A549 (cell line): Measurements from ENCODE around the gene ABHD8. TPM values are rescaled to one million over a fixed set of nuclear protein-coding genes. Genes with fewer than 3 reads are reported as not detected.

Experiments used
- ATAC-seq, 2 experiments: fragments of 200-7000 bp in 1 of 2; fragments of >200 bp in 1 of 2; cut with Nextera tagmentation in 1 of 2; cut with Tn5 transposase in 1 of 2; 3 replicates each; pipeline versions ENCODE4 v1.8.0 to v1.9.1; 2018 to 2020; ENCODE audit warnings: mild to moderate bottlenecking in 1 of 2, moderate library complexity in 1 of 2
- CTCF ChIA-PET: fragments of 300-600 bp; sonication (Branson Sonifier 250); formaldehyde crosslinking; extraction: SDS; loops from one replicate; lab custom pipeline; 2021; ENCODE audit warnings: antibody characterized with exemption, inconsistent platforms; lab: Yijun Ruan, JAX
- POLR2A ChIA-PET: fragments of 350-600 bp; formaldehyde crosslinking; extraction: SDS; loops from one replicate; lab custom pipeline; 2021; ENCODE audit warnings: antibody characterized with exemption, inconsistent platforms; lab: Yijun Ruan, JAX
- DNase-seq, 2 experiments: peaks; one replicate each; pipeline versions ENCODE4 v3.0.0 to v3.0.0-alpha.2; 2011 to 2016; ENCODE audit warnings: low read depth in 1 of 2, low spot score in 1 of 2
- FAIRE-seq: peaks from 2 replicates; lab custom pipeline; 2011; peaks lifted over from hg19 to GRCh38; lab: Jason Lieb, UNC
- H3K27ac ChIP-seq, 2 experiments: fragments of >200 bp; sonication (Bioruptor Twin); formaldehyde crosslinking; 3 replicates each; pipeline ENCODE4 v1.5.1; 2016 to 2017
- H3K4me1 ChIP-seq: fragments of >200 bp; sonication (Bioruptor Twin); formaldehyde crosslinking; 3 replicates; pipeline ENCODE4 v1.6.1; 2016
- H3K4me2 ChIP-seq: fragments of >200 bp; sonication (Bioruptor Twin); formaldehyde crosslinking; 3 replicates; pipeline ENCODE4 v1.6.1; 2016
- H3K4me3 ChIP-seq: fragments of >200 bp; sonication (Bioruptor Twin); formaldehyde crosslinking; 3 replicates; pipeline ENCODE4 v1.5.1; 2016
- H3K9me3 ChIP-seq: fragments of >200 bp; sonication (Bioruptor Twin); formaldehyde crosslinking; 3 replicates; pipeline ENCODE4 v1.6.1; 2016
- BHLHE40 ChIP-seq: IDR thresholded peaks from 2 replicates; pipeline ENCODE4 v1.6.1; 2012; ENCODE audit warnings: low read depth, low read length, inconsistent platforms
- CBX8 ChIP-seq: fragments of 200-600 bp; sonication (generic); IDR thresholded peaks from 2 replicates; pipeline ENCODE4 v1.6.1; 2016
- CHD4 ChIP-seq: fragments of 200-600 bp; sonication (generic); IDR thresholded peaks from 2 replicates; pipeline ENCODE4 v1.6.1; 2016; ENCODE audit warnings: antibody characterized with exemption, mild to moderate bottlenecking, borderline replicate concordance
- EP300 ChIP-seq, 2 experiments: fragments of >200 bp; sonication (Bioruptor Twin); formaldehyde crosslinking; IDR thresholded peaks; 2 replicates in 1 of 2; 3 replicates in 1 of 2; pipeline ENCODE4 v1.6.1; 2016 to 2017
- FOSB ChIP-seq: fragments of 250-450 bp; sonication (Bioruptor Pico); IDR thresholded peaks from 2 replicates; pipeline ENCODE4 v1.5.0; 2020; ENCODE audit warnings: mild to moderate bottlenecking, moderate library complexity
- GATA3 ChIP-seq: IDR thresholded peaks from 2 replicates; pipeline ENCODE4 v1.6.1; 2012; ENCODE audit warnings: borderline replicate concordance
- HEYL ChIP-seq: fragments of 250-450 bp; sonication (Bioruptor Pico); IDR thresholded peaks from 2 replicates; pipeline ENCODE4 v1.8.0; 2021; ENCODE audit warnings: mild to moderate bottlenecking, moderate library complexity
- HOXB13 ChIP-seq: fragments of 250-450 bp; sonication (Bioruptor Pico); IDR thresholded peaks from 2 replicates; pipeline ENCODE4 v1.5.0; 2020; ENCODE audit warnings: low read depth, mild to moderate bottlenecking, moderate library complexity
- HOXB5 ChIP-seq: fragments of 250-450 bp; sonication (Bioruptor Pico); IDR thresholded peaks from 2 replicates; pipeline ENCODE4 v1.5.0; 2020; ENCODE audit warnings: mild to moderate bottlenecking, moderate library complexity
- JUN ChIP-seq, 2 experiments: fragments of >200 bp; sonication (Bioruptor Twin); formaldehyde crosslinking; IDR thresholded peaks; 2 replicates in 1 of 2; 3 replicates in 1 of 2; pipeline ENCODE4 v1.6.1; 2016 to 2017
- JUNB ChIP-seq: fragments of >200 bp; sonication (Bioruptor Twin); formaldehyde crosslinking; IDR thresholded peaks from 2 replicates; pipeline ENCODE4 v1.6.1; 2016
- MAFK ChIP-seq: fragments of 450-650 bp; IDR thresholded peaks from 2 replicates; pipeline ENCODE4 v1.6.1; 2014; ENCODE audit not compliant: partially characterized antibody
- MAZ ChIP-seq: fragments of 150-350 bp; IDR thresholded peaks from 2 replicates; pipeline ENCODE4 v1.6.1; 2014; ENCODE audit warnings: antibody characterized with exemption, low read depth, low read length, borderline replicate concordance
- NFE2L2 ChIP-seq: fragments of 150-350 bp; conservative IDR thresholded peaks from 2 replicates; pipeline ENCODE4 v1.6.1; 2014; ENCODE audit warnings: low read length
- NR3C1 ChIP-seq: fragments of >200 bp; sonication (Bioruptor Twin); formaldehyde crosslinking; IDR thresholded peaks from 3 replicates; pipeline ENCODE4 v1.6.1; 2017
- RAD21 ChIP-seq, 2 experiments: fragments of >200 bp in 1 of 2; sonication (Bioruptor Twin) in 1 of 2; formaldehyde crosslinking in 1 of 2; IDR thresholded peaks in 1 of 2; conservative IDR thresholded peaks in 1 of 2; 2 replicates in 1 of 2; 3 replicates in 1 of 2; pipeline ENCODE4 v1.6.1; 2012 to 2018; ENCODE audit warnings: inconsistent platforms in 1 of 2
- SMC3 ChIP-seq: fragments of >200 bp; sonication (Bioruptor Twin); formaldehyde crosslinking; IDR thresholded peaks from 3 replicates; pipeline ENCODE4 v1.6.1; 2018; ENCODE audit warnings: inconsistent platforms
- TFCP2L1 ChIP-seq: fragments of 250-450 bp; sonication (Bioruptor Pico); IDR thresholded peaks from 2 replicates; pipeline ENCODE4 v1.5.0; 2021; ENCODE audit warnings: mild to moderate bottlenecking
- TP53 ChIP-seq: fragments of 250-450 bp; sonication (Bioruptor Pico); IDR thresholded peaks from 2 replicates; pipeline ENCODE4 v1.5.0; 2021; ENCODE audit warnings: mild to moderate bottlenecking, moderate library complexity
- WGBS: methylation state at CpG from one replicate; pipeline ENCODE4 v1.1.6; 2017; ENCODE audit errors: missing lambda C conversion rate; 5-methylcytosine and 5-hydroxymethylcytosine counted together
- polyA plus RNA-seq, 4 experiments: library from polyadenylated mRNA; depleted of rRNA in 3 of 4; stranded (reverse); fragments of >200 nt; fragmentation: RNase III in 1 of 4; extraction: RNeasy Plus Mini Kit Qiagen cat#74134 plus additional on column Dnase treatment in 1 of 4; gene quantifications; 2 replicates in 3 of 4; 3 replicates in 1 of 4; pipeline ENCODE4 v1.2.3, GENCODE V29; 2011 to 2017
- TF ChIP-seq, protein P1 (sequence below): fragments of 150-350 bp; IDR thresholded peaks from 2 replicates; pipeline ENCODE4 v1.6.1; 2014; ENCODE audit warnings: low read depth, mild to moderate bottlenecking, low read length
- TF ChIP-seq, protein P2 (sequence below): fragments of >200 bp; sonication (Bioruptor Twin); formaldehyde crosslinking; IDR thresholded peaks from 3 replicates; pipeline ENCODE4 v1.5.1; 2016
- TF ChIP-seq, protein P3 (sequence below): fragments of >200 bp; sonication (Bioruptor Twin); formaldehyde crosslinking; IDR thresholded peaks from 2 replicates; pipeline ENCODE4 v1.6.1; 2016
- TF ChIP-seq, protein P4 (sequence below): IDR thresholded peaks from 2 replicates; pipeline ENCODE4 v1.6.1; 2012; ENCODE audit warnings: low read depth, borderline replicate concordance

The ABHD8 gene
- polyA plus RNA-seq, 2 of the 4 experiments (the other 2 are of a cell fraction): 2.3 to 4.2 TPM

DNA sequence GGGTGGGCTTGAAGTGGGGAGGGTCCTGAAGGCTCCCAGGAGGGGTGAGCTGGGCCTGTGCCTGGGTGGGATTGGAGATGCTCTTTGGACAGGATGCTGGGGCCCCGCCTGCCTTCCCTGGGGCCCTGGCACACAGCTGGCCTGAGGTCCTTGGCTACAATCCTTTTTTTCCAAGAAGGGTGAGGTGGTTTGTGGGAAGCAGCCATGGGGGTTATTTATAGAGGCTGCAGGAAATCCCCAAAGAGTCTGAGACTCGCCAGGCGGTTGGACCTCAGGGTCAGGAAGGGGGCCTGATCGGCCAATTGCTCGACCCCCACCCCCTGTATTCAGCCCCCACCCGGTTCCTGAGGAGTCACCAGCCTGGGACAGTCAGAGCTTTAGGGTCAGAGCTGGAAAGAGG lies 44.1 kb upstream of the ABHD8 start:
- 47% methylated on average over 6 of the region's 6 CpGs for WGBS
- Histone ChIP-seq H3K4me3 (no peak overlapping the region), H3K9me3 (no peaks in the 10 kb centered on the region), H3K27ac (peak overlapping the region; percentile 17 to 48; a peak in 1 of 6 replicates), H3K4me2 (no peak overlapping the region), H3K4me1 (peaks cover 7% of the 10 kb centered on the region)
- CTCF ChIA-PET: interaction anchor here (0.9 to 10.8 kb wide), 6 partner anchors 9 to 119 kb away, joined by 3 to 111 read pairs (median 4); no protein-coding TSS in a partner anchor
- TF ChIP-seq NR3C1 (no peak), HEYL (CRISPR knock-in tag) (no peak), GATA3 (no peak), FOSB (CRISPR knock-in tag) (no peak), CHD4 (no peak), EP300 (IDR thresholded peaks at IDR 0.05) (no peak), NFE2L2 (no peak), BHLHE40 (no peak), SMC3 (no peak), MAZ (no peak), HOXB13 (CRISPR knock-in tag) (no peak), CBX8 (no peak), JUNB (no peak)
- TF ChIP-seq, protein P1, sequence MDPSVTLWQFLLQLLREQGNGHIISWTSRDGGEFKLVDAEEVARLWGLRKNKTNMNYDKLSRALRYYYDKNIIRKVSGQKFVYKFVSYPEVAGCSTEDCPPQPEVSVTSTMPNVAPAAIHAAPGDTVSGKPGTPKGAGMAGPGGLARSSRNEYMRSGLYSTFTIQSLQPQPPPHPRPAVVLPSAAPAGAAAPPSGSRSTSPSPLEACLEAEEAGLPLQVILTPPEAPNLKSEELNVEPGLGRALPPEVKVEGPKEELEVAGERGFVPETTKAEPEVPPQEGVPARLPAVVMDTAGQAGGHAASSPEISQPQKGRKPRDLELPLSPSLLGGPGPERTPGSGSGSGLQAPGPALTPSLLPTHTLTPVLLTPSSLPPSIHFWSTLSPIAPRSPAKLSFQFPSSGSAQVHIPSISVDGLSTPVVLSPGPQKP: no peak
- POLR2A ChIA-PET: no interaction called here
- DNase-seq (no peak), FAIRE-seq (no peak), ATAC-seq (no peak)

DNA sequence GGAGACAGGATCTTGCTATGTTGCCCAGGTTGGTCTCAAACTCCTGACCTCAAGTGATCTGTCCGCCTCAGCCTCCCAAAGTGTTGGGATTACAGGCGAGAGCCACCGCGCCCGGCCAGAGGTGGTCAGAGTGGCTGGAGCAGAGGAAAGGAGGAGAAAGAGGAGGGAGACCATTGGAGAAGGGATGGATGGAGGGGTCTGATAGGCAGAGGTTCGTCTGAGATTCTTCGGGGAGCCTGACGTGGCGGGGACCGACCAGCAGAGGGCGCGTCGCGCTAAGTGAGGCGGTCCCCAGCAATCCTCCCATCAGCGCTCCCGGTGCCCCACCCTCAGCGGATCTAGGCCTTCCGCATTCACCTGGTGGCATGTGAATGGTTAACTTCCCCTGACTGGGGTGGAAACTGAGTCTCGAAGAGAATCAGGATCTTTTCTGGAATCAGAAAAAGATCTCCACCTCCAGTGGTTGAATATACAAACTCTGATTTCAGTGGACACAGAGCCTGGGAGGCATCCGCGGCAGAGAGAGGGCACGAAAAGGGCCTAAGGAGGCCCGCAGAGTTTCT lies 43.0 kb upstream of the ABHD8 start:
- CTCF ChIA-PET: interaction anchor here (0.7 to 10.8 kb wide), 8 partner anchors 8 to 470 kb away, joined by 3 to 111 read pairs (median 3); partner anchors contain the start of gene MRPL34
- TF ChIP-seq, protein P2, sequence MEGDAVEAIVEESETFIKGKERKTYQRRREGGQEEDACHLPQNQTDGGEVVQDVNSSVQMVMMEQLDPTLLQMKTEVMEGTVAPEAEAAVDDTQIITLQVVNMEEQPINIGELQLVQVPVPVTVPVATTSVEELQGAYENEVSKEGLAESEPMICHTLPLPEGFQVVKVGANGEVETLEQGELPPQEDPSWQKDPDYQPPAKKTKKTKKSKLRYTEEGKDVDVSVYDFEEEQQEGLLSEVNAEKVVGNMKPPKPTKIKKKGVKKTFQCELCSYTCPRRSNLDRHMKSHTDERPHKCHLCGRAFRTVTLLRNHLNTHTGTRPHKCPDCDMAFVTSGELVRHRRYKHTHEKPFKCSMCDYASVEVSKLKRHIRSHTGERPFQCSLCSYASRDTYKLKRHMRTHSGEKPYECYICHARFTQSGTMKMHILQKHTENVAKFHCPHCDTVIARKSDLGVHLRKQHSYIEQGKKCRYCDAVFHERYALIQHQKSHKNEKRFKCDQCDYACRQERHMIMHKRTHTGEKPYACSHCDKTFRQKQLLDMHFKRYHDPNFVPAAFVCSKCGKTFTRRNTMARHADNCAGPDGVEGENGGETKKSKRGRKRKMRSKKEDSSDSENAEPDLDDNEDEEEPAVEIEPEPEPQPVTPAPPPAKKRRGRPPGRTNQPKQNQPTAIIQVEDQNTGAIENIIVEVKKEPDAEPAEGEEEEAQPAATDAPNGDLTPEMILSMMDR: peak; percentile 82
- TF ChIP-seq RAD21 (conservative IDR thresholded peaks at IDR 0.05 in 1 of 2, IDR thresholded peaks at IDR 0.05 in 1 of 2) (peak; percentile 70 to 78), SMC3 (peak; percentile 90), HOXB5 (no peak), CHD4 (no peak), MAFK (no peak)
- DNase-seq: peak; percentile 58 to 67

DNA sequence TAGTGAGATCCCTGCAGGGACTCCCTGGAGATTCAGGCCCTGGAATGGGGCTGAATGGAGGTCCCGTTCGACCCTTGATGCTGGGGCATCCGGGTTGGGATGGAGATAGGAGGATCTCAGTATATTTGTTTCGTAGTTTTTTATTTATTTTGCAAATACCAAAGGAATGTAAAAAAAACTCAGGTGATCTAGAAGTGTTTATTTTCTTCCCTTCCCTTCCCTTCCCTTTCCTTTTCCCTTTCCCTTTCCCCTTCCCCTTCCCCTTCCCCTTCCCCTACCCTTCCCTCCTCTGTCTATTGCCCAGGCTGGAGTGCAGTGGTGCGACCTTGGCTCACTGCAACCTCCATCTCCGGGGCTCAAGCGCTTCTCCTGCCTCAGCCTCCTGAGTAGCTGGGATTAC lies 38.6 kb upstream of the ABHD8 start:
- Histone ChIP-seq H3K4me2 (no peak overlapping the region), H3K4me1 (peaks cover 15% of the 10 kb centered on the region; the same call in 2 of the 3 replicates), H3K4me3 (no peak overlapping the region), H3K27ac (no peak overlapping the region), H3K9me3 (no peaks in the 10 kb centered on the region)
- no peak for FAIRE-seq
- TF ChIP-seq GATA3 (no peak), CBX8 (no peak), TFCP2L1 (CRISPR knock-in tag) (no peak), TP53 (CRISPR knock-in tag) (no peak), JUNB (no peak), JUN (IDR thresholded peaks at IDR 0.05) (no peak)
- TF ChIP-seq, protein P3, sequence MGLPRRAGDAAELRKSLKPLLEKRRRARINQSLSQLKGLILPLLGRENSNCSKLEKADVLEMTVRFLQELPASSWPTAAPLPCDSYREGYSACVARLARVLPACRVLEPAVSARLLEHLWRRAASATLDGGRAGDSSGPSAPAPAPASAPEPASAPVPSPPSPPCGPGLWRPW: no peak
- TF ChIP-seq, protein P4, sequence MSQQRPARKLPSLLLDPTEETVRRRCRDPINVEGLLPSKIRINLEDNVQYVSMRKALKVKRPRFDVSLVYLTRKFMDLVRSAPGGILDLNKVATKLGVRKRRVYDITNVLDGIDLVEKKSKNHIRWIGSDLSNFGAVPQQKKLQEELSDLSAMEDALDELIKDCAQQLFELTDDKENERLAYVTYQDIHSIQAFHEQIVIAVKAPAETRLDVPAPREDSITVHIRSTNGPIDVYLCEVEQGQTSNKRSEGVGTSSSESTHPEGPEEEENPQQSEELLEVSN: no peak
- no peak for ATAC-seq
- ChIA-PET POLR2A (no interaction called here), CTCF (interaction anchor here (1.2 to 10.8 kb wide), 2 partner anchors 9 to 46 kb away, joined by 4 to 111 read pairs; no protein-coding TSS in a partner anchor)
- 84% methylated on average over 7 of the region's 7 CpGs for WGBS
- DNase-seq: no peak

More for the DNA sequence above, 43.0 kb upstream of the ABHD8 start:
- WGBS: 20% methylated on average over 16 of the region's 24 CpGs
- H3K4me2 ChIP-seq: no peak overlapping the region
- FAIRE-seq (no peak), ATAC-seq (peak; percentile 84 to 95)
- H3K9me3 ChIP-seq: no peaks in the 10 kb centered on the region
- POLR2A ChIA-PET: no interaction called here
- peak overlapping the region in 1 of 2 experiments; percentile 54; a peak in 3 of 6 replicates for H3K27ac ChIP-seq
- H3K4me3 ChIP-seq: no peak overlapping the region
- peaks cover 7% of the 10 kb centered on the region for H3K4me1 ChIP-seq
